Activated CD4-positive, alpha-beta T cell treated with anti-CD3 and anti-CD28 coated beads, Interleukin-2, amount 50 U/mL, for 1 hour (primary cell): ENCODE measurements around the gene C16orf92.

ENCODE experiments used
- DNase-seq: peaks from one replicate; pipeline ENCODE4 v3.0.0-alpha.2; 2020

Gene C16orf92

DNA sequence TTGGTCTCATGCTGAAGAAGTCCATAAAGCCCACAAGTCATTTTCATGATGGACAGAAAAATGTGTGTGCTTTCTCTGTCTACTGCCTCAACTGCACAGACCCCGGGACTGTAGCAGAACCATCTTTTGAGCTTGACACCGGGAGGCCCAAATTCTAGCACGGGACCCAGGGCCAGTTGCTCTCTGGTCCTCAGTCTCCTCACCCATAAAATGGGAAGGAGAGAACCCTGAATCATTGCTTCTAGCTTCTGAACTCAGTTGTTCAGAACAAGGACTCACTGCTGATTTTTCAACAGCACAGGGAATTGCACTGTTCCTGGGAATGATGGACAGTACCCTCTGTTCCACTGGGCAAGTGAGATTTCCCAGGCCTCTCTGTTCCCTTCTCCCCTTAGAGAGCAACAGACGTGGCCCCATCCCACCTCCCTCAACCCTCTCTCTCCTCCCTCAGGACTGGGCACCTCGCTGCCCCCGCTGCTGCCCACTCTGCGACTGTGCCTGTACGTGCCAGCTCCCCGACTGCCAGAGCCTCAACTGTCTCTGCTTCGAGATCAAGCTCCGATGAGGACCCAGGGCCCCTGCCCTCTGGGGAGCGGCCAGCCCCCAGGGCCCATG, 40.4 kb downstream of the C16orf92 start:
- no peak for DNase-seq

DNA sequence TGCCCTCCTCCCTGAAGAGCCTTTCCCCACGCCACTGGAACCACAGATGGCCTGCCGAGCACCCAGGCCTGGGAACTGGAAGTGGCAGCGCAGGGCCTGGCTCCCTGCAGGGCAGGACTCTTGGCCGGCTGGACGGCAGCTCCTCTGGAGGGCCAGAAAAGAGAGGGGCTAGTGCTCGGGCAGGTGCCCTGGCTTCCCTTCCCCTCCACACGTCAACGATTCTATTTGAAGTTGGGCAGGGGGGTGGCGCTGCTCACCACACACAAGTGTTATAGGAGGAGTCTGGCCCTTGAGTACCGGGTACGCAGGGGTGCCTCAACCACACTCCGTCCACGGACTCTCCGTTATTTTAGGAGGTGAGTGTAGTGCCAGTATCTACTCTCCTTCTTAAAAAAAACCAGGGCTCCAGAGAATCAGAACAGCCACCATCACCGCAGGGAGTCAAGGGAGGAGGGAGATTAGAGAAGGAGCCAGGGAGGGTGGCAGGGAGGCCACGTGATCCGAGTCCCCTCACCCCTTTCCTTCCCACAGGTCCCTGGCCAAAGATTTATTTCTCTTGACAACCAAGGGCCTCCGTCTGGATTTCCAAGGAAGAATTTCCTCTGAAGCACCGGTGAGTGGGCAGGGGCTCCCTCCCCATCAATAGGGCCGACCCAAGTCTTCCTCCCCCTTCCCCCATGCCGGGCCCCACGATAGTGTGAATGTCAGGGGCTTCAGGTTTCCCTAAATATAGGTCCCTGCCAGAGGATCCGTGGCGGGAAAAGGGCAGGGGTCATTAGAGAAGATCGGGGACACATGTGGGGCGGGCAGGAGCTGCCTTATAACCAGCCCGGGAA, 41.1 kb downstream of the C16orf92 start:
- peak; percentile 62 for DNase-seq

DNA sequence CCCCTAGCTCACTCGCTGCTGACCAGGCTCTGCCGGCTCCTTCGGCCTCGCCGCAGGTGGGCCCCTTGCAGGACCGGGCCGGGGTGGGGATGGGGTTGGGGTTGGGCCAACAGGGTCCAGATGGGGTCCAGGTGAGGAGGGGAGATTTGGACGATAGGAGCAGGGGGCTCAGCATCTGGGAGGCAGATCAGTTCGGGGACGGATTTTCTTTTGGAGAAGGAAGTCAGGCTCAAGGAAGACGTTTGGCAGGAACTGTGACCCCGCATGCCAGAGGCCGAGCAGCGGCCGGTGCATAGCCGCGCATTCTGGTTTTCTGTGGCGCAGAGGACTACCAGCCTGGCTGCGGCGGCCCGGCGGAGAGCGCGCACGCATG, 41.7 kb downstream of the C16orf92 start:
- no peak for DNase-seq

DNA sequence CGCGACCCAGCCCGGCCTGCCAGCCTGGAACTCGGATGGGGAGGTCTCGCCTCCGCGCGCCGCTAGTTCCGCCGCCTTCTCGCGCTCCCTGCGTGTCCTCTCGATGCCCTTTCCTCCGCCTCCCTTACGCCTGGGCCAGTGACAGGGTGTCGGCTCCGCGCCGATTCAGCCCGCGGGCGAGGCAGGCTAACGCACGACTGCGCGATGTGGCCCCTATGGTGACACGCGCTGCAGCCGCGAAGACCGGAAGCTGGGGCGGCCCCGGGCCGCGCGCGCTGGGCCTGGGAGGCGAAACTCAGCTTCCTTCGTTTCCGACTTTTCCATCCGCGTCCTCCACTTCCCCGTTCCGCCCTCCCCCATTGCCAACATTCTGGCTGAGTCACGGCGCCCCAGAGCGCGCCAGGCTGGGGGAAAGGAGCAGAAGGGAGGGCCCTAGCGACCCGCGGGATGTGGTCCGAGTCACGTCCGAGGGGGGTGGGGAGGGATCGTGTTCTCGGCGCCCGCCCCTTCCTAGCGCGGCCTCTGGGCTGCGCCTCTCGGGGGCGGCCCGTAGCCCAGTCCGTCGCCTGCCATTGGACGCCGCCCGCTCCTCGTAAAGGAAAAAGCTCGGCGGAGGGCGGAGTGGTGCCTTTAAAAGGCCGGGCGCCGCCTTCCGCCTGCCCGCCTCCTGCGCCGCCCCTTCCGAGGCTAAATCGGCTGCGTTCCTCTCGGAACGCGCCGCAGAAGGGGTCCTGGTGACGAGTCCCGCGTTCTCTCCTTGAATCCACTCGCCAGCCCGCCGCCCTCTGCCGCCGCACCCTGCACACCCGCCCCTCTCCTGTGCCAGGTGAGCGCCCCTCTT, 42.3 kb downstream of the C16orf92 start, which contains the start of gene ALDOA:
Gene ALDOA, plus strand, starts transcription at position 659 of the 841 bp plus-strand sequence. CDS start 1,138 bp downstream, outside the sequence.
- DNase-seq: peak; percentile 92

DNA sequence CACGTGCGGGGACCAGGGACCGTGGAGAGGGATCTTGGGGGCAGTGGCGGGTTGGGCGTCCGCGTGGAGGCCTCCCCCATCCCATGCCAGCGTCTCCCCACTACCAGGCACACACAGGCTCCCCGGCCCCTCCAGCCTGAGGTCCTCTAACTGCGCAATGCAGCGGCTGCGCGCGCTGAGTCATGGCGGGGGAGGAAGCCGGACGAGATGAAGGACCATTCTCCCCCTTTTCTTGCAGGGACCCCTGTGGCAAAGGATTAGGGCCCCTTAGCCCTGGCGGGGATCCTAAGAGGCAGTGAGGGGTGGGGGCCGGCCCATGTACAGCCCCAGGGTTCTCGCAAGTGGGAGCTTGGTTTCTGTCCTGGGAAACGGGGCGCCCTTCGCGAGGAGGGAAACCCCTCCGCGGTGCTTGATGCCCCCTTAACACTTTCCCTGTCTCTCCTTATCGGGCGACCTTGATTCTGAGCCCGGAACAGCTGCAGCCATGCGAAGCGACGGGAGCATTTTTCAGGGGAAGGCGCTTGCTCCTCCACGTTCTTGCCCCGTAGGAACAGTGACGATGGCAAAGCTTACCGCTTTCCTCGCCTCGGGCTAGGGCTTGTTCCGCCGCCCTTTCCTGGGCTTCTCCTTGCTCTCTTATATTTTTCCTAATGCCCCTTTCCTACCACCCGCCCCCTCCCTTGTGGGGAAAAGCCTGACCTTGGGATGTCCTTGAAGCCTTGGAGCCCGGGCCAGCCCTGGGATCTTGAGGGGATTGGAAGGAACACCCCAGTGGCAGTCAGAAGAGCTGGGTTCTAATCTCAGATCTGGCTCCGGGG, 43.2 kb downstream of the C16orf92 start:
- peak; percentile 34 for DNase-seq

DNA sequence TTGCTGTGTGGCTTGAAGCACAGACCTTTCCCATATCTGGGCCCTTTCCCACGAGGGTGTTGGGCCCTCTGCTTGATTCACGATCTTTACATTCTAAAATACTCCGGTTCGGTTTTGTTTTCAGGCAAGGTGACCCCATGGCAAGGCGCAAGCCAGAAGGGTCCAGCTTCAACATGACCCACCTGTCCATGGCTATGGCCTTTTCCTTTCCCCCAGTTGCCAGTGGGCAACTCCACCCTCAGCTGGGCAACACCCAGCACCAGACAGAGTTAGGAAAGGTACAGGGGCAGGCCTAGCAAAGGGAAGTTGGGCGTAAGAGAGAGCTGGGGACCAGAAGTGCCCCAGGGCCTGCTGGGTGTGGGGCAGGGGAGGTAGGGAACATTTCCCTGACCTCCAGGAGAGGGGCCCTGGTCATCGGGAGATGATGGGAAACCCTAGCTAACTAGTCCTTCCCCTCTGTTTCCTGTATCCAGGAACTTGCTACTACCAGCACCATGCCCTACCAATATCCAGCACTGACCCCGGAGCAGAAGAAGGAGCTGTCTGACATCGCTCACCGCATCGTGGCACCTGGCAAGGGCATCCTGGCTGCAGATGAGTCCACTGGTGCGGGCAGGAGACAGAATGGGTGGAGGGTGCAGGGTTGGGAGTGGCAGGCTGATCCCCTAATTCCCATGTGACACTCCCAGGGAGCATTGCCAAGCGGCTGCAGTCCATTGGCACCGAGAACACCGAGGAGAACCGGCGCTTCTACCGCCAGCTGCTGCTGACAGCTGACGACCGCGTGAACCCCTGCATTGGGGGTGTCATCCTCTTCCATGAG, 44.0 kb downstream of the C16orf92 start:
- DNase-seq: no peak

DNA sequence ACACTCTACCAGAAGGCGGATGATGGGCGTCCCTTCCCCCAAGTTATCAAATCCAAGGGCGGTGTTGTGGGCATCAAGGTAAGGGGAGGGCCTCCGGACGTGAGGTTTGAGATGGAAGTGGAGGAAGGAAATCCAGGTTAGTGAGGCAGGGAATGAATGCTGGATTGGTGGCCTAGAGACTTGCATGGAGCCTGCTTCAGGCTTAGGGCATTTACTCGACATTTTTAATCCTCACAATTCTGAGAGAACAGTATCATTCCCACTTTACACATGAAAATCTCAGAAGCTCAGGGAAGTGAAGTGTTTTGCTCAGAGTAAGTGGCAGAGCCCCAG, 44.6 kb downstream of the C16orf92 start:
- DNase-seq: no peak

DNA sequence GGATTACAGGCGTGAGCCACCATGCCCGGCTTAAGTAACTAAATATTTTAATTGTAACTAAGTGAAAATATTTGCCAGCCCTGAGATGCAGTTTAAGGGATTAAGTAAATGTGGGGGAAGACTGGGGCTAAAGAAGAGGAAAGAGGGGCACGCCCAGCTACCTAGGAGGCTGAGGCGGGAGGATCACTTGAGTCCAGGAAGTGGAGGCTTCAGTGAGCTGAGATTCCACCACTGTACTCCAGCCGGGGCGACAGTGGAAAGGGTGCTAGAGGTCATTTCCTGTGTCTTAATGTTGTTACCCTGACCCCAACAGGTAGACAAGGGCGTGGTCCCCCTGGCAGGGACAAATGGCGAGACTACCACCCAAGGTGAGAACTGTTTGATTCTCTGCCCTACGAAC, 45.3 kb downstream of the C16orf92 start:
- DNase-seq: no peak

DNA sequence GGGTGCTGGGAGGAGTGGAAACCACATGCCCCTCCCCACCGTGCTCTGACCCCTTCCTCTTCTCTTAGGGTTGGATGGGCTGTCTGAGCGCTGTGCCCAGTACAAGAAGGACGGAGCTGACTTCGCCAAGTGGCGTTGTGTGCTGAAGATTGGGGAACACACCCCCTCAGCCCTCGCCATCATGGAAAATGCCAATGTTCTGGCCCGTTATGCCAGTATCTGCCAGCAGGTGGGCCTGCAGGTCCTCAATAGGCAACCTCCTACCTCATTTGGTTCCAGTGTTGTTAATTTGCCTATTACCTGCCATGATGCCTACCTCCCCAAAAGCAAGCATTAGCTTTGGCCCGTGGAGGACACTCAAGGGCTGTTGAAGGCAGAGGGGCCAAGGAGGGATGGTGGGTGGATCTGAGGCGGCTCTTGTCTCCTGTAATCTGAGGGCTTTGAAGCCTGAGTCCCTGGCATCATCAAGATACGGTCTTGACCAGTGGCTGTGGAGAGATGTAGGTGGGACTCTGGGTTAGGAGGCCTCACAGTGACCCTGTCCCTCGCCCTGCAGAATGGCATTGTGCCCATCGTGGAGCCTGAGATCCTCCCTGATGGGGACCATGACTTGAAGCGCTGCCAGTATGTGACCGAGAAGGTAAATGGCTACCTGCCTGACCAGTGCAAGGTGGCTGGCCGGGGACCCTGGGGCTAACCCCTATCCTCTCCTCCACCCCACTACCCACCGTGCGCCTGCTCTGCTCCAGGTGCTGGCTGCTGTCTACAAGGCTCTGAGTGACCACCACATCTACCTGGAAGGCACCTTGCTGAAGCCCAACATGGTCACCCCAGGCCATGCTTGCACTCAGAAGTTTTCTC, 46.0 kb downstream of the C16orf92 start:
- peak; percentile 71 for DNase-seq

DNA sequence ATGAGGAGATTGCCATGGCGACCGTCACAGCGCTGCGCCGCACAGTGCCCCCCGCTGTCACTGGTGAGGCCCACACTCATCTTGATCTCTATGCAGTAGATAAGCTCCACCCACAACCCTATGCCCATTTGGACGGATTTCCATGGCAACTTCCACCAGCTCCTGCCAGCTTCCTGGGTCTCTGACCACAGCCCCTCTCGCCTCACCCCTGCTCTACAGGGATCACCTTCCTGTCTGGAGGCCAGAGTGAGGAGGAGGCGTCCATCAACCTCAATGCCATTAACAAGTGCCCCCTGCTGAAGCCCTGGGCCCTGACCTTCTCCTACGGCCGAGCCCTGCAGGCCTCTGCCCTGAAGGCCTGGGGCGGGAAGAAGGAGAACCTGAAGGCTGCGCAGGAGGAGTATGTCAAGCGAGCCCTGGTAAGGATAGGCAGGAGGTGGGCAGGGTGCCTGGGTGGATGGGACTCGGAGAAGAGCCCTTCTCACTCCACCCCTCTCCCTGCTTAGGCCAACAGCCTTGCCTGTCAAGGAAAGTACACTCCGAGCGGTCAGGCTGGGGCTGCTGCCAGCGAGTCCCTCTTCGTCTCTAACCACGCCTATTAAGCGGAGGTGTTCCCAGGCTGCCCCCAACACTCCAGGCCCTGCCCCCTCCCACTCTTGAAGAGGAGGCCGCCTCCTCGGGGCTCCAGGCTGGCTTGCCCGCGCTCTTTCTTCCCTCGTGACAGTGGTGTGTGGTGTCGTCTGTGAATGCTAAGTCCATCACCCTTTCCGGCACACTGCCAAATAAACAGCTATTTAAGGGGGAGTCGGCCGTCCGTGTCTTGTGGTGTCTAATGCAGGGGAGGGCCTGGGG, 46.8 kb downstream of the C16orf92 start:
- DNase-seq: no peak

DNA sequence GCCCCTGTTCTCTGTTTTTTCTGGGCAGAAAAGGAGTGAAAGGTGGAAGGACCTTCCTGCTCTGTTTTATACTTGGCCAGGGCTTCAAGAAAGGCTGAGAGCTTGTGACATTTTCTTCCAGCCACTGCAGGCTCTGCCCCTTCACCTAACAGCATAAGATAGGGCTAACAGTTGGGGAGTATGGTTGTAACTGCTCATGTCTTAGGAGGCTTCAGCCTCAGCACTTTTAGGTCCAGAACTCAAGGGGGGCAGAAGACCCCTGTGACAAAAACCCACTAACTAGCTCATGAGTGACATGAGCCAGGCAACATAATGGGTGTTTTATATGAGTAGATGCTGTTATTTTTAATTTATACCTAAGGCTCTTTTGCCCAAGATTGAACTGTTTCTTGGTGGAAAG, 47.5 kb downstream of the C16orf92 start:
- DNase-seq: no peak
